ENCODE data around the gene ASIC5.

DNA sequence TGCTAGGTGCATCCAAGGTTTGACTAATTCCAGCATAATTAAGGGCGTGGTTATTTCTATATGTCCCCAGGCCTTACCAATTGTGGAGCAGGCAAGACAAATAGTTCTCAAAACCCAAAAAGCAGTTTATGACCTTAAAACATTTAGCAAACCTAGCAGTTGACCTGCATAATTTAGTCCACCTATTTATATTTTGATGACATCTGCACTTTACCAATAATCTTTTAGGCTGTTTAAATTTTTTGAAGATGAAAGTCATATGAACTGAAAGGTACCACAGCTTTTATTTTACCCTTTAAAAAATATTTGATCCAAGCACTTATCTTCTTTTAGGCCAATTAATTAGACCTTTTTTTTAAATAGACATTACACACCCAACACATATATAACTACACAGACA lies 9.8 kb upstream of the ASIC5 start:
- TF ChIP-seq, protein P1, sequence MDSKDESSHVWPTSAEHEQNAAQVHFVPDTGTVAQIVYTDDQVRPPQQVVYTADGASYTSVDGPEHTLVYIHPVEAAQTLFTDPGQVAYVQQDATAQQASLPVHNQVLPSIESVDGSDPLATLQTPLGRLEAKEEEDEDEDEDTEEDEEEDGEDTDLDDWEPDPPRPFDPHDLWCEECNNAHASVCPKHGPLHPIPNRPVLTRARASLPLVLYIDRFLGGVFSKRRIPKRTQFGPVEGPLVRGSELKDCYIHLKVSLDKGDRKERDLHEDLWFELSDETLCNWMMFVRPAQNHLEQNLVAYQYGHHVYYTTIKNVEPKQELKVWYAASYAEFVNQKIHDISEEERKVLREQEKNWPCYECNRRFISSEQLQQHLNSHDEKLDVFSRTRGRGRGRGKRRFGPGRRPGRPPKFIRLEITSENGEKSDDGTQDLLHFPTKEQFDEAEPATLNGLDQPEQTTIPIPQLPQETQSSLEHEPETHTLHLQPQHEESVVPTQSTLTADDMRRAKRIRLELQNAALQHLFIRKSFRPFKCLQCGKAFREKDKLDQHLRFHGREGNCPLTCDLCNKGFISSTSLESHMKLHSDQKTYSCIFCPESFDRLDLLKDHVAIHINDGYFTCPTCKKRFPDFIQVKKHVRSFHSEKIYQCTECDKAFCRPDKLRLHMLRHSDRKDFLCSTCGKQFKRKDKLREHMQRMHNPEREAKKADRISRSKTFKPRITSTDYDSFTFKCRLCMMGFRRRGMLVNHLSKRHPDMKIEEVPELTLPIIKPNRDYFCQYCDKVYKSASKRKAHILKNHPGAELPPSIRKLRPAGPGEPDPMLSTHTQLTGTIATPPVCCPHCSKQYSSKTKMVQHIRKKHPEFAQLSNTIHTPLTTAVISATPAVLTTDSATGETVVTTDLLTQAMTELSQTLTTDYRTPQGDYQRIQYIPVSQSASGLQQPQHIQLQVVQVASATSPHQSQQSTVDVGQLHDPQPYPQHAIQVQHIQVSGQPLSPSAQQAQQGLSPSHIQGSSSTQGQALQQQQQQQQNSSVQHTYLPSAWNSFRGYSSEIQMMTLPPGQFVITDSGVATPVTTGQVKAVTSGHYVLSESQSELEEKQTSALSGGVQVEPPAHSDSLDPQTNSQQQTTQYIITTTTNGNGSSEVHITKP (tag by site-specific recombination; IDR thresholded peaks at IDR 0.05): no peak
- TF ChIP-seq, protein P2, sequence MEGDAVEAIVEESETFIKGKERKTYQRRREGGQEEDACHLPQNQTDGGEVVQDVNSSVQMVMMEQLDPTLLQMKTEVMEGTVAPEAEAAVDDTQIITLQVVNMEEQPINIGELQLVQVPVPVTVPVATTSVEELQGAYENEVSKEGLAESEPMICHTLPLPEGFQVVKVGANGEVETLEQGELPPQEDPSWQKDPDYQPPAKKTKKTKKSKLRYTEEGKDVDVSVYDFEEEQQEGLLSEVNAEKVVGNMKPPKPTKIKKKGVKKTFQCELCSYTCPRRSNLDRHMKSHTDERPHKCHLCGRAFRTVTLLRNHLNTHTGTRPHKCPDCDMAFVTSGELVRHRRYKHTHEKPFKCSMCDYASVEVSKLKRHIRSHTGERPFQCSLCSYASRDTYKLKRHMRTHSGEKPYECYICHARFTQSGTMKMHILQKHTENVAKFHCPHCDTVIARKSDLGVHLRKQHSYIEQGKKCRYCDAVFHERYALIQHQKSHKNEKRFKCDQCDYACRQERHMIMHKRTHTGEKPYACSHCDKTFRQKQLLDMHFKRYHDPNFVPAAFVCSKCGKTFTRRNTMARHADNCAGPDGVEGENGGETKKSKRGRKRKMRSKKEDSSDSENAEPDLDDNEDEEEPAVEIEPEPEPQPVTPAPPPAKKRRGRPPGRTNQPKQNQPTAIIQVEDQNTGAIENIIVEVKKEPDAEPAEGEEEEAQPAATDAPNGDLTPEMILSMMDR (tag by site-specific recombination; IDR thresholded peaks at IDR 0.05): no peak
- TF ChIP-seq SP2 (tag by site-specific recombination; IDR thresholded peaks at IDR 0.05): no peak

Data from HEK293 (cell line).